Naive thymus-derived CD8-positive, alpha-beta T cell (primary cell): ENCODE data around the gene IGFBP5. TPM values are rescaled to one million over a fixed set of nuclear protein-coding genes. Genes with fewer than 3 reads are reported as not detected.

Experiments used
- ATAC-seq, 2 donors: fragments of 150-1000 bp; cut with Tn5 transposase in 1 of 2; sonication (Bioruptor Pico), chemical (Tn5 transposase) in 1 of 2; 1 replicate in 1 of 2; 2 replicates in 1 of 2; pipeline ENCODE4 v1.10.0; 2021; ENCODE audit warnings: mild to moderate bottlenecking in 2 of 2, moderate library complexity in 2 of 2
- POLR2A ChIA-PET: fragments of 350-600 bp; sonication (Branson Sonifier 250); formaldehyde crosslinking; loops from one replicate; lab custom pipeline; 2021; ENCODE audit warnings: antibody characterized with exemption; lab: Charles Lee
- DNase-seq, 10 donors: peaks; one replicate each; pipeline versions ENCODE4 v3.0.0 to v3.0.0-alpha.2; 2020 to 2022
- H3K27ac Mint-ChIP-seq, 10 donors: one replicate each; pipeline ENCODE4 v1.8.0; 2020 to 2022; ENCODE audit warnings: mild to moderate bottlenecking in 10 of 10, mixed read lengths in 10 of 10, moderate library complexity in 4 of 10, inconsistent platforms in 1 of 10
- H3K27me3 Mint-ChIP-seq, 5 donors: one replicate each; pipeline ENCODE4 v1.8.0; 2021 to 2022; ENCODE audit warnings: mixed read lengths in 5 of 5
- H3K36me3 Mint-ChIP-seq, 3 donors: one replicate each; pipeline ENCODE4 v1.8.0; 2020 to 2022; ENCODE audit warnings: mixed read lengths in 3 of 3, mild to moderate bottlenecking in 2 of 3, inconsistent platforms in 1 of 3
- H3K4me1 Mint-ChIP-seq, 4 donors: one replicate each; pipeline ENCODE4 v1.8.0; 2021 to 2022; ENCODE audit warnings: mixed read lengths in 4 of 4
- H3K4me3 Mint-ChIP-seq, 10 donors: one replicate each; pipeline ENCODE4 v1.8.0; 2020 to 2022; ENCODE audit warnings: mild to moderate bottlenecking in 10 of 10, mixed read lengths in 10 of 10, moderate library complexity in 6 of 10, inconsistent platforms in 1 of 10
- H3K9me3 Mint-ChIP-seq, 9 donors: one replicate each; pipeline ENCODE4 v1.8.0; 2020 to 2022; ENCODE audit warnings: mixed read lengths in 9 of 9, mild to moderate bottlenecking in 3 of 9, inconsistent platforms in 1 of 9, moderate library complexity in 1 of 9
- polyA plus RNA-seq, 3 donors: library from polyadenylated mRNA; unstranded; fragments of 300-500 nt; fragmentation: Illumina TruSeq; gene quantifications; one replicate each; pipeline ENCODE4 v1.2.3, GENCODE V29; 2021
- total RNA-seq, 8 experiments: library from RNA in 2 of 8; stranded (reverse) in 2 of 8; gene quantifications; one replicate each; pipeline ENCODE4 v1.2.3 and lab custom pipeline; 2021 to 2026

Gene IGFBP5
- total and polyA plus RNA-seq, 5 experiments from 2014 or later, result not detected

DNA sequence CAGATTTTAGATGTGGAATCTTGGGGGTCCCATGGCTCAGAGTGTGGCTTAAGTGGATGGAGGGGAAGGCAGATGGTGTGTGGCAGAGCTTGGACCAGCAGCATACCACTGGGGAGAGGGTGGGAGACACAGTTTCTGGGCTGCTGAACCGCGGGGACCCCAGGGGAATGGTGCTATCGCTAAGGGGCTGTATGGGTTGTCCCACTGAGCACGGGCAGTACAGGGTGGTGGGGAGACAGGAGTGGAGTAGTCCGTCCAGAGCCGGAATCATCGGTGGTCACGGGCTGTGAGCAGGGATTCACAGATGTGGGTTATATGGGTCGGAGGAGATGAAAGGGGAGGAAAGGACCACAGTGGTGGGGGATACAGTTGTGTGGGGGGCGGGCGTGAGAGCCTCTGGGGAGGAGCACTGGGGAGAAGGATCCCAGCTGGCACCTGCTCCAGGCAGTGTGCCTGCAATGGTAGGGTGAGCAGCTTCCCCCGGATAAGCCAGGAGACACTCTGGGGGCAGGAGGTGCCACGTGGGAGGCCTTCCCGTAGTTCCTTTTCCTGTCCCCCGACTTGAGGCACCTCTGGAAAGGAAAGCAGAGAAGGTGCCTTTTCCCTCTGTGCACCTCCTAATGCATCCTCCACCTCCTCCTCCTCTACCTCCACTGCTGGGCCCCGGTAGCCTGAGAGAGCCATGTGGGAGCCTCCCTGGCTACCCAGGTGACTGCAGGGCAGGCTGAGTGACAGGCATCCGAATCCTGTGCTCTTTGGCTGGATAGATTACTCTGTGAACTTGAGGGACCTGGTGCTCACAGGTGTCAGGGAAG is 24.9 kb downstream of the IGFBP5 start:
- H3K27ac Mint-ChIP-seq, result no peak overlapping the region
- POLR2A ChIA-PET, result no interaction called here

DNA sequence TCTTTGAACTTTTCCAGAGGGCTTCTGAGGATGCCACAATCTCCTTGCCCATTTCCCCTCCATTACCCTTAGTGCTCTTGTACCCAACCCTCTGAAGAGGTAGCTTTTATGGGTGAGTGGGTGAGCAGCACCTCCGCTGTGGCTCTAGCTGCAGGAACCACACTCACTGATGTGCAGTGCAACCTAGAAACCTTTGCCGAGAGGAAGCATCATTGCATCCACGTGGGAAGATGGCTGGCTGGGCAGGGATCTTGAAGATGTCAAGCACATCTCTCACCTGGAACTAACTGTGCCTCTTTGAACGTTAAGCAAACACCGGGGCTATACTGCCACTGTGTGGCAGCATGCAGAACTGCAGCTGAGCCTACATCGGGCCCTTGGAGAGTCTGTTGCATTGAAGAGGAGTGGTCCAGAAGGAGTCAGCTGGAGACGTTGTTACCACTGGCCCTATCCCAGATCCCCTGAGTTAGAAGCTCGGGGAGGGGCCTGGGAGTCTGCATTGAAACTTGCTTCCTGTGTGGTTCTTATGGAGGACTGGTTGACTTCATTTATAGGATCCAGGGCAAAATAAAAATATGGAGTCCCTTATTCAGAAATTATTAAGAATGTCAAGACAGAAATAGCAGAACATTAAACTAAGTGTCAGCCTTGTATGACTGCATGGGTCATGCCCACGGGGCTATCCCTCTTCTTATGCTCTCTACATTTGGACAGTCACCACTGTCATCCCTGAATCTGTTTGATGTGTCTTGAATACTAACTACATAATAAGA is 28.7 kb downstream of the IGFBP5 start:
- no peaks in the 10 kb centered on the region for H3K9me3 Mint-ChIP-seq
- H3K27ac Mint-ChIP-seq, result peak overlapping the region in 1 of 10 donors; percentile 9
- H3K4me1 Mint-ChIP-seq, result peaks cover 0 to 2% (median 0%) of the 10 kb centered on the region in 4 donors
- peak; percentile 38 to 79 (median 68) for DNase-seq
- peak; percentile 83 to 87 for ATAC-seq
- H3K4me3 Mint-ChIP-seq, result no peak overlapping the region
- no peaks in the 10 kb centered on the region for H3K36me3 Mint-ChIP-seq
- H3K27me3 Mint-ChIP-seq, result peaks cover 6 to 18% (median 12%) of the 10 kb centered on the region in 5 donors
- POLR2A ChIA-PET, result no interaction called here

More for the DNA sequence above, 24.9 kb downstream of the IGFBP5 start:
- ATAC-seq, result no peak
- Mint-ChIP-seq H3K9me3 (no peaks in the 10 kb centered on the region), H3K36me3 (no peaks in the 10 kb centered on the region), H3K4me3 (no peak overlapping the region), H3K27me3 (peaks cover 6 to 18% (median 12%) of the 10 kb centered on the region in 5 donors), H3K4me1 (peaks cover 0 to 2% (median 0%) of the 10 kb centered on the region in 4 donors)
- no peak for DNase-seq

DNA sequence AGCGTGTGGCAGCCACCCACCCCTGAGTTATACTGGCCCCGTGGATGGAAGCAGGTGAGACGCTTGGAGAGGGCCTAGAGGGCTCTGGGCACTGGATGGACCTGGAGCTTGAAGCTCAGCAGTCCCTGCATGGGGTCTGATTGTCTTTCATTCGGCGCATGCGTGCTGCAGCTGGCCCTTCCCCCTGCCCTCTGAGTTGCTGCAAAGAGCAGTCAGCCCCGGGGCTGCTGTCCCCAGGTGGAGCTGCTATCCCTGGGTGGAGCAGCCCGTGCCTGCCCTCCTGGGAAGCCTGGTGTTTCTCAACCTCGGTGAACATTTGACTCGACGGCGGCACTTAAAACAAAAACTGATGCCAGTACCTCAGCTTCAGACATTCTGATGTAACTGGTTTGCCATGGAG is 29.6 kb downstream of the IGFBP5 start:
- no peak for ATAC-seq
- no peaks in the 10 kb centered on the region for H3K36me3 Mint-ChIP-seq
- POLR2A ChIA-PET, result no interaction called here

DNA sequence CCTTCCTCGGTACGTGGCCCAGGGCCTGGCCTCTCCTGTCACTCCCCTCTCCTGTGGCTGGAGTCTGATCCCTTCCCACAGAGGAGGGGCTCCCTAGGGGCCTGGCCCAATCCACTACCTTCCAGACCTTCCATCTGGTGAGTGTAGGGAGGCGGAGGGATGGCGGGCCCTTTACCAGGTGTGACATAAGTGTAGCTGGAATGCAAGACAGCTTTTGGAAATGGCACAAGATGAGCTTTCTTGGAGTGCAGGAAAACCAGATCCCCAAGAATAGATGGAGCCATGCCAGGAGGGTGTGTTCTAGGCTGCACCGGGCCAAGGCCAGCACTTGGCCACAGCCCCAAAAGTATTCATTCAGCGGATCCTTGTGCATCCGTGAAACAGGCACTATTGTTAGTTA is 30.1 kb downstream of the IGFBP5 start:
- no peak overlapping the region for H3K4me3 Mint-ChIP-seq
- peaks cover 6 to 13% (median 10%) of the 10 kb centered on the region in 5 donors for H3K27me3 Mint-ChIP-seq
- ATAC-seq (no peak), DNase-seq (no peak)
- H3K36me3 Mint-ChIP-seq, result no peaks in the 10 kb centered on the region
- H3K27ac Mint-ChIP-seq, result no peak overlapping the region
- H3K4me1 Mint-ChIP-seq, result peaks cover 0 to 2% (median 0%) of the 10 kb centered on the region in 4 donors
- POLR2A ChIA-PET, result interaction anchor here (0.6 kb wide), 1 partner anchor 147 kb away, joined by 3 read pairs; no protein-coding TSS in a partner anchor
- H3K9me3 Mint-ChIP-seq, result no peaks in the 10 kb centered on the region

More for the DNA sequence above, 29.6 kb downstream of the IGFBP5 start:
- Mint-ChIP-seq H3K9me3 (no peaks in the 10 kb centered on the region), H3K27ac (no peak overlapping the region), H3K4me3 (no peak overlapping the region), H3K27me3 (peaks cover 6 to 18% (median 12%) of the 10 kb centered on the region in 5 donors), H3K4me1 (peaks cover 0 to 2% (median 0%) of the 10 kb centered on the region in 4 donors)
- DNase-seq, result no peak

DNA sequence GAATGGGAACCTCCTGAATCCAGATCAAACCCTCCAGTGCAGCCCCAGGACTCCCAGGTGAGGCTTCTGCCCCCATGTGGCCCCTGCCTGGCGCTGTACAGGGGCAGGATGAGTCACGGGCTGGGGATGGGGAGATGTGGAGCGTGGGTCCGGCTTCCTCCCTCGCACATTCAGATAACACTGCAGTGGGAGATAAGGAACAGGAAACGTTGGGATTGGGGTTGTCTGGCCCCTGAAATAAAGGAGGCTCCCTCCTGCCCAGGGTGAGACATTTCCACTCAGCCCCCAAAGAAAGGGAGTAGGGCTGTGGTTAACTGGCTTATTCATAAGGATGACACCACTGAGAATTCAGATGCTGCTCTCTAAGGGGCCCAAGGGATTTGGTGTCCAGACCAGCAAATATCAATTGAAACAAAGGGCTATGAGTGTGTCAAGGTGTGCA is 30.7 kb downstream of the IGFBP5 start:
- no peak for ATAC-seq
- H3K4me3 Mint-ChIP-seq, result no peak overlapping the region
- no peak for DNase-seq
- H3K9me3 Mint-ChIP-seq, result no peaks in the 10 kb centered on the region
- POLR2A ChIA-PET, result interaction anchor here (0.6 kb wide), 1 partner anchor 146 kb away, joined by 3 read pairs; no protein-coding TSS in a partner anchor
- H3K27ac Mint-ChIP-seq, result no peak overlapping the region
- peaks cover 0 to 2% (median 0%) of the 10 kb centered on the region in 4 donors for H3K4me1 Mint-ChIP-seq
- peaks cover 5 to 8% (median 8%) of the 10 kb centered on the region in 5 donors for H3K27me3 Mint-ChIP-seq
- no peaks in the 10 kb centered on the region for H3K36me3 Mint-ChIP-seq

DNA sequence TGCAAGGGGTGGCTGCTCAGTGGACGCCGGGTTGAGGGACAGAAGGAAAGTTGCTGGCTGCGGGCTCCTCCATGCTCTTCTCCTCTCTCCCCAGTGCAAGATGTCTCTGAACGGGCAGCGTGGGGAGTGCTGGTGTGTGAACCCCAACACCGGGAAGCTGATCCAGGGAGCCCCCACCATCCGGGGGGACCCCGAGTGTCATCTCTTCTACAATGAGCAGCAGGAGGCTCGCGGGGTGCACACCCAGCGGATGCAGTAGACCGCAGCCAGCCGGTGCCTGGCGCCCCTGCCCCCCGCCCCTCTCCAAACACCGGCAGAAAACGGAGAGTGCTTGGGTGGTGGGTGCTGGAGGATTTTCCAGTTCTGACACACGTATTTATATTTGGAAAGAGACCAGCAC is 31.5 kb downstream of the IGFBP5 start:
- Mint-ChIP-seq H3K36me3 (no peaks in the 10 kb centered on the region), H3K27ac (no peak overlapping the region), H3K9me3 (no peaks in the 10 kb centered on the region), H3K4me3 (no peak overlapping the region), H3K27me3 (peaks cover 0 to 6% (median 1%) of the 10 kb centered on the region in 5 donors), H3K4me1 (peaks cover 0 to 2% (median 0%) of the 10 kb centered on the region in 4 donors)
- POLR2A ChIA-PET, result no interaction called here
- DNase-seq, result no peak
- ATAC-seq, result no peak

DNA sequence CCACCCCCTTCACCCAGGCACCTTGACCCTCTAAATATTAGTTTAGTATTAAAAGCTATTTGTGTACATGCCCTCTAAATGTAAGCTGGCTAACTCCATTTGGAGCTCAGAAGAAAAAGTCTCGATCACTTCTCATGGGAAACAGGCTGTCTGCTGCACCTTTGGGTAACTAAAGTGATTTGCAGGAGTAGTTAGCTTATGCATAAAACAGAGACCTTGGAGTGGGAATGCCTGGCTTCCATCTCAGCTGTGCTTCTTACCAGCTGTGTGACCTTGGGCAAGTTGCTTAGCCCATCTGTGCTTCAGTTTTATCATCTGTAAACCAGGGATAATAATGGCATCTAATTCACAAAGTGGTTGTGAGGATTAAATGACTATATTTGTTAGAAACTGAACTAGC is 32.2 kb downstream of the IGFBP5 start:
- POLR2A ChIA-PET, result no interaction called here
- H3K36me3 Mint-ChIP-seq, result no peaks in the 10 kb centered on the region
- DNase-seq (no peak), ATAC-seq (no peak)
- peaks cover 0 to 3% (median 2%) of the 10 kb centered on the region in 5 donors for H3K27me3 Mint-ChIP-seq
- H3K9me3 Mint-ChIP-seq, result no peaks in the 10 kb centered on the region
- no peak overlapping the region for H3K27ac Mint-ChIP-seq
- no peak overlapping the region for H3K4me3 Mint-ChIP-seq
- peaks cover 0 to 2% (median 0%) of the 10 kb centered on the region in 4 donors for H3K4me1 Mint-ChIP-seq

DNA sequence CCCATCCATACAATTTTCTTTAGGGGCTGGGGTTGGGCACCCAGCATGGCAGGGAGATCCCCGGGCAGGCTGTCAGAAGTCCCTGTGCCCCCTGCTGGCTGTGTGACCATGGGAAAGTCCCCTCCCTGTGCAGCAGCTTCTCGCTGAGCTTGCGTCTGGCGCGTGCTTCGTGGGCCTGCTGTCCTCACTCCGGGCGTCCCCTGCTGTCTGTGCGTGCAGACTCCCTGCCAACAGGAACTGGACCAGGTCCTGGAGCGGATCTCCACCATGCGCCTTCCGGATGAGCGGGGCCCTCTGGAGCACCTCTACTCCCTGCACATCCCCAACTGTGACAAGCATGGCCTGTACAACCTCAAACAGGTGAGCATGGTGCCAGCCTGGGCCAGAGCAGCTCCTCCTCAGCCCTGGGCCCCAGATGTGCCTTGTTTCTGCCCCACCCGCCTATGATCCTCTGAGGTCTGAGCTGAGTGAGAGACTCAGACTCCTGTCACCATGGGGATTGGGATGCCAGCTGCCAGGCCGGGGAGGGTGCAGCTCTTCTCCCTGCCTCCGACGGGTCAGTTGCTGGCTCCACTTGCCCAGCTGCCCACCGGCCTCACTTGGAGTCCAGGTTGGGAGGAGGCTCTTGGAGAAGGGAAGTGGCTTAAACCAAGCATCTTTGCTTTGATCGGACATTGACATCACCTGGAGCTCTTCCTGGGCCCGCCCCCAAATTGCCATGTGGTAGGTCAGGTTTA is 33.5 kb downstream of the IGFBP5 start:
- H3K27me3 Mint-ChIP-seq, result peaks cover 0 to 3% (median 0%) of the 10 kb centered on the region in 5 donors
- POLR2A ChIA-PET, result no interaction called here
- no peak overlapping the region for H3K27ac Mint-ChIP-seq
- no peaks in the 10 kb centered on the region for H3K36me3 Mint-ChIP-seq
- H3K4me1 Mint-ChIP-seq, result peaks cover 0 to 2% (median 0%) of the 10 kb centered on the region in 4 donors
- H3K9me3 Mint-ChIP-seq, result no peaks in the 10 kb centered on the region
- ATAC-seq, result no peak
- no peak overlapping the region for H3K4me3 Mint-ChIP-seq
- no peak for DNase-seq

DNA sequence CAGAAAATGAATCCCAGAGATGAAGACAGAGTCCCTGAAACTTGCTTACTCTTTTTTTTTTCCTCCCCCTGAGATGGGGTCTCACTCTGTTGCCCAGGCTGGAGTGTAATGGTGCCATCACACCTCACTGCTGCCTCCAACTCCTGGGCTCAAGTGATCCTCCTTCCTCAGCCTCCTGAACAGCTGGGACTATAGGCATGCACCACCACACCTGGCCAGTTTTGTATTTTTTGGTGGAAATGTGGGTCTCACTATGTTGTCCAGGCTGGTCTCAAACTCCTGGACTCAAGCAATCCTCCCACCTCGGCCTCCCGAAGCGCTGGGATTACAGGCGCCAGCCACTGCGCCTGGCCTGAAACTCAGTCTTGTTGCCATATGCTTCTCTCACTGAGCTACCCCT is 34.3 kb downstream of the IGFBP5 start:
- H3K27me3 Mint-ChIP-seq, result peaks cover 0 to 3% (median 0%) of the 10 kb centered on the region in 5 donors
- ATAC-seq (no peak), DNase-seq (no peak)
- H3K27ac Mint-ChIP-seq, result no peak overlapping the region
- no peaks in the 10 kb centered on the region for H3K4me1 Mint-ChIP-seq
- H3K36me3 Mint-ChIP-seq, result no peaks in the 10 kb centered on the region
- POLR2A ChIA-PET, result no interaction called here
- no peak overlapping the region for H3K4me3 Mint-ChIP-seq
- no peaks in the 10 kb centered on the region for H3K9me3 Mint-ChIP-seq

DNA sequence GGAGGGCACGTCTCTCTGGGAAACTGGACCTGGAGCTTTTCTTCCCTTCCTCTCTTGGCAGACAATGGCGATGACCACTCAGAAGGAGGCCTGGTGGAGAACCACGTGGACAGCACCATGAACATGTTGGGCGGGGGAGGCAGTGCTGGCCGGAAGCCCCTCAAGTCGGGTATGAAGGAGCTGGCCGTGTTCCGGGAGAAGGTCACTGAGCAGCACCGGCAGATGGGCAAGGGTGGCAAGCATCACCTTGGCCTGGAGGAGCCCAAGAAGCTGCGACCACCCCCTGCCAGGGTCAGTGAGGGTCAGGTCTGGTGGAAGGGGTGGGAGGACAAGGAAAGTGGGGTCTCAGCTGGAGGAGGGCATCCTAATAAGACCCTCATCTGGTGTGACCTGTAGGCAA is 34.9 kb downstream of the IGFBP5 start:
- Mint-ChIP-seq H3K27me3 (peaks cover 0 to 3% (median 0%) of the 10 kb centered on the region in 5 donors), H3K9me3 (no peaks in the 10 kb centered on the region), H3K36me3 (no peaks in the 10 kb centered on the region), H3K27ac (no peak overlapping the region), H3K4me3 (no peak overlapping the region), H3K4me1 (no peaks in the 10 kb centered on the region)
- no peak for DNase-seq
- no peak for ATAC-seq
- POLR2A ChIA-PET, result no interaction called here

DNA sequence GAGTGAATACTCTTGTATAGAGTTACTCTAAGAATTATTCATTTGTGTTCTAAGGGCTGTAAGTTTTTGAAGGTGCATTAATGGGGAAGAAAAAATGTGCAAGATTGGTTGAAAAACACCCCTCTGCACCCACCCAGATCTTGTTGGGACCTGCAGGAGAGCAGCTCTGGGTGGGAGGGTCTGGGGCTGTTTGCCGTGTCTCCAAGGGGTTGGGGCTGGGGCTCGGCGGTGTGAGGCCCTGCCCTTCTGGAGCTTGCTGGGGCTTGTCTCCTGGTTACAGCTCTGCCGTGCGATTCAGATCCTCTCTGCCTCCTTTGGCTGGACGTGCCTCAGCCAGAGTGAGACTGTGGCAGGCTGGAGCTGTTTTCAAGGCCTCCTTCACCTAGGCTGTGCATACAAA is 36.1 kb downstream of the IGFBP5 start:
- Mint-ChIP-seq H3K27me3 (peaks cover 0 to 3% (median 0%) of the 10 kb centered on the region in 5 donors), H3K4me3 (no peak overlapping the region), H3K27ac (no peak overlapping the region), H3K4me1 (peaks cover 0 to 2% (median under 1%) of the 10 kb centered on the region in 4 donors), H3K36me3 (no peaks in the 10 kb centered on the region), H3K9me3 (no peaks in the 10 kb centered on the region)
- POLR2A ChIA-PET, result no interaction called here
- ATAC-seq, result no peak
- DNase-seq, result no peak

DNA sequence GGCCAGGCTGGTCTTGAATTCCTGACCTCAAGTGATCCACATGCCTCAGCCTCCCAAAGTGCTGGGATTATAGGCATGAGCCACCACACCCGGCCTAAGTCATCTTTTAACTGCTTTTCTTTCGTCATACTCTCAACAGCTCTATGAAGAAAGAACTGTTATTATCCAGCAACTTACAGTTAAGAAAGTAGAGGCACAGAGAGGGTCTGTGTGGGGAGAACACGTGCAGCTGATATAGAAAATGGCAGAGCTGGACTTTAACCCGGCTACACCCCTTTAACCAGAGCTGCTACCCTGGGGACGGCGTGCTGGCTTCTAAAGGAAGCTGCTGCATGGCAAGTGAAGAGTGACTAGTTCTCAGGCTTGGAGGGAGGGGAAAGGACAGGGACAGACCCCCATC is 36.6 kb downstream of the IGFBP5 start:
- Mint-ChIP-seq H3K9me3 (no peaks in the 10 kb centered on the region), H3K27ac (no peak overlapping the region), H3K4me3 (no peak overlapping the region), H3K4me1 (peaks cover 0 to 2% (median under 1%) of the 10 kb centered on the region in 4 donors), H3K36me3 (no peaks in the 10 kb centered on the region), H3K27me3 (peaks cover 0 to 3% (median 0%) of the 10 kb centered on the region in 5 donors)
- POLR2A ChIA-PET, result no interaction called here
- DNase-seq (no peak), ATAC-seq (no peak)
